ENCODE results near the gene EXOC2. TPM values are rescaled to one million over a fixed set of nuclear protein-coding genes. Genes with fewer than 3 reads are reported as not detected.

EXOC2 gene
- total and polyA plus RNA-seq, 2 donors (not counting 3 experiments of a cell fraction or from before 2014, with no cell fraction given), result 18.2 to 30.8 TPM

DNA sequence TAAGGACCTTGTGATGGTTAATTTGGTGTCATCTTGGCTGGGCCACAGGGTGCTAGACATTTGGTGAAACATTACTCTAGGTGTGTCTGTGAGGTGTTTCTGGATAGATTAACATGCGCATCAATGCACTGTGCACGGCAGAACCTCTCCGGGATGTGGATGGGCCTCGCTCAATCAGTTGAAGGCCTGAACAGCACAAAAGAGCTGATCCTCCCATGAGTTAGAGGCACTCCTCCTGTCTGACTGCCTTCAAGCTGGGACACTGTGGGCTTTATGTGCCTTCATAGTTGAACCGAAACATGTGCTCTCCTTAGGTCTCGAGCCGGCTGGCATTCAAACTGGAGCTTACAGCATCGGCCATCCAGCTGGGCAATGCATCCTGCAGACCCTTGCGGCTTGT, 124.9 kb downstream of the EXOC2 start:
- Histone ChIP-seq H3K9me3 (replicated peaks; ENCODE audit: control insufficient read depth, insufficient read depth, low read length) (no peaks in the 10 kb centered on the region), H3K9ac (replicated peaks; ENCODE audit: extremely low read depth, insufficient read depth, low read length) (no peak overlapping the region), H4K20me1 (replicated peaks; ENCODE audit: control insufficient read depth, extremely low read depth, insufficient read depth, low read length) (no peaks in the 10 kb centered on the region), H3K27me3 (ENCODE audit: control insufficient read depth in 2 of 2, insufficient read depth in 2 of 2, low read length in 2 of 2) (no peaks in the 10 kb centered on the region), H3K9me1 (replicated peaks; ENCODE audit: control insufficient read depth, extremely low read depth, insufficient read depth, low read length) (no peaks in the 10 kb centered on the region), H3K4me1 (ENCODE audit: control insufficient read depth, extremely low read depth, insufficient read depth, low read length) (peaks cover 2% of the 10 kb centered on the region), H3K27ac (ENCODE audit: insufficient read depth, low read depth, low read length) (no peak overlapping the region), H3K4me2 (ENCODE audit: insufficient read depth, low read length) (no peak overlapping the region), H3K36me3 (ENCODE audit: control insufficient read depth in 2 of 2, extremely low read depth in 1 of 2, insufficient read depth in 2 of 2, low read length in 2 of 2) (peaks cover 7 to 10% of the 10 kb centered on the region in 2 experiments), H2AFZ (ENCODE audit: low read depth, low read length) (no peak overlapping the region), H3K79me2 (ENCODE audit: control insufficient read depth, insufficient read depth, low read length) (no peaks in the 10 kb centered on the region), H3K4me3 (replicated peaks in 1 of 3; ENCODE audit: insufficient read depth in 1 of 3, low read depth in 1 of 3, low read length in 3 of 3) (no peak overlapping the region)
- ChIA-PET CTCF (no interaction called here), POLR2A (no interaction called here)
- no peak for FAIRE-seq
- no TSS peak for BruUV-seq (replicated peaks)
- DNase-seq (ENCODE audit: low read depth, low spot score), result no peak
- dilution Hi-C loops (cut with MboI; ENCODE audit: extremely low pct_ligation_motif_present, low sequenced_read_pairs), result no loop called here
- TF ChIP-seq FOS (IDR thresholded peaks at IDR 0.05; ENCODE audit: borderline replicate concordance, insufficient read depth, low read length) (no peak), JUN (IDR thresholded peaks at IDR 0.05; ENCODE audit: borderline replicate concordance, insufficient read depth, insufficient read length, low read depth) (no peak), MAX (IDR thresholded peaks at IDR 0.05; ENCODE audit: insufficient read depth, insufficient read length) (no peak), CTCF (IDR thresholded peaks at IDR 0.05; ENCODE audit: extremely low read depth in 1 of 2, insufficient read depth in 1 of 2, low read depth in 1 of 2, low read length in 2 of 2) (no peak), POLR2A (IDR thresholded peaks at IDR 0.05; ENCODE audit: low read depth, low read length) (no peak), GATA2 (IDR thresholded peaks at IDR 0.05; ENCODE audit: insufficient read depth, insufficient read length, low read depth, low read length) (no peak), POLR2AphosphoS5 (IDR thresholded peaks at IDR 0.05; ENCODE audit: insufficient read depth, low read depth, low read length) (no peak), EZH2 (IDR thresholded peaks at IDR 0.05; ENCODE audit: borderline replicate concordance, low read depth, low read length, severe bottlenecking) (no peak), MYC (IDR thresholded peaks at IDR 0.05; ENCODE audit: low read depth, low read length) (no peak)
- intact Hi-C loops (cut with micrococcal nuclease), result no loop called here
